ENCODE data around the gene CATSPERD.

Gene CATSPERD

DNA sequence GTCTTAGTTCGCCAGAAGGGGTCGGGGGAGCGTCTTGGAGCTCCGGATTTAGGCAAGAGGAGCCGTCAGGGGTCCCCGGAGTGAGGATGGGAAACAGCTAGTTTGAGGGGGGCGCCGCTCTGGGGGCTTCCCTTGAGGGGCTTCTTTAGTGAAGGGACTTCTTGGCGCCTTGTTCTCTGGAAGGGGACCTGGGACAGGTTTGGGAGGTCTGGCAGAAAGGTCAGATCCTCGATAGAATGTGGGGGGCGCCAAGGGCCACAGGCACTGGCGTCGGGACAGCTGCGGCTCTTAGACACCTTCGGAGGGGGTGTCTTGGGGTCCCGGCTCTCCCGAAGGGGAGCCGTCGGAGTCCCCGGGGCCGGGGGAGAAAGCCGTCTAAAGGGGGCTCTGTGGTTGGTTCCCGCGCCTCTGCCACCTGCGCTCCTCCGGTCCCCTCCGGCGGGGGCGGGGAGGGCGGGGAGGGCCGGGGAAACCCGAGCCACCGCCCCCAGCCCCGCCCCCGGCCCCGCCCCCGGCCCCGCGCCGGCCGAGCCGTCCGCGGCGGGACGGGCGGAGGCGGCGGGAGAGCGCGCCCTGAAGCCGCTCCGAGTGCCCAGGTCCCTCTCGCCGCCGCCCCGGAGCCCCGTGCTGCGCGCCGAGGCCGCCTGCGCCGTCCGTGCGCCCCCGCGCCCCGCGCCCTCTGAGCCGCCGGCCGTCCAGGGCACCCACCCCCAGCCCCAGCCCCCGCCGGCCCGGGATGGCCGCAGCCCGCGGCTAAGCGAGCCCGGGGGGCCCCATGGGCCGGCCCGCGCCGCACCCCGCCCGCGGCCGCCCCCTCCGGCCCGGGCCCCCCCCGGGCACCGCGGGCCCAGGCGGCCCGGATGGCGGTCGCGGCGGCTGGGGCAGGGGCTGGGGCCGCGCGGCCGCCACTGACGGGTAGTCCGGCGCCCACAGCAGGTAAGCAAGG lies 84.4 kb downstream of the CATSPERD start, which contains the start of gene NRTN:
NRTN (plus strand) TSS at position 552 of the 946 bp plus-strand sequence. CDS start 19,099 bp downstream, outside the sequence.
- peak; percentile 10 for DNase-seq (ENCODE audit: low spot score)

DNA sequence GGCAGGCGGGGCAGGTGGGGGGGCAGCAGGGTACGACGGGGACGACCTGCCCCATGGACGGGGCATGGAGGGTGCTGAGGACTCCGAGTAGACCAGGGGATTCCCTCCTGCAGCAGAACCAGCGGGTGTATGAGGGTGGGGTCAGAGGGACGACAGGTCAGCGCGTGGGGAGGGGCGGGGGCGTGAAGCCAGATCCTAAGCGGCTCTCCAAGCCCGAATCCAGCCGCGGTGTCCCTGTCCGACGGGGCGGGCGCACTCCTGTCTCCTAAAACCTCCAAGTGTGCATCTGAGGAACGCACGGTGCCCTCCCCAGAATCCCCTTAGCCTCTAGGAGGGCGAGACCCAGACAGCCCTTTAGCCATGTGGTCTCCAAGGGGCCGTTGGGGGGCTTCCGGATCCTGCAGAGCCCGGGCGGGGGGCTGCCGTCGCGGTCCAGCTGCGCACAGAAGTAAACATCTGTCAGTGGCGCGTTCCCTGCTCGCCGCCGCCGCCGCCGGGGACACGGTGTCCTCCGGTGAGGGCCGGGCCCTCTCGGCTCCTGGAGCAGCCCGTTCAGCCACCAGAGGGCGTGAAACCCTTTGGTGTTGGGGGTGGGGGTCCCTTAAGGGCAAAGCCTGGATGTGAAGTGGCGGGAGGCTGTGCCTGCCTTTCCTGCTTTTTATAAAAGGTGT lies 85.2 kb downstream of the CATSPERD start:
- peak; percentile 67 for DNase-seq (ENCODE audit: low spot score)

DNA sequence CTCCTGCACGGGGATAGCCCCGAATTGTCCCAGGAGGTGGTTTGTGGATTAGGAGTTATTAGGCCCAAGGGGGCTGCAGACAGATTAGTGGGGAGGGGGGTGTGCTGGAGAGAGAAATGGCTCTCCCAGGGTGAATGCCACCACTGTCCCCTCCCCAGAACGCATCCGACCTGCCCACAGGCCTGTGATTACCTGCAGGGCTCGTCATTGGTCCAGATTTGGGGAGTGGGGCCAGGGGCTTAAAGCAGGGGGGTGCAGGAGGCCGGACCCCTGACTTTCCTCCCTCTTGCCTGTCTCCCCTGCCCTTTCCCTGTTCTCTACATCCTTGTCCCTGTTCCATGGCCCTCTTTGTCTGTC lies 85.7 kb downstream of the CATSPERD start:
- DNase-seq (ENCODE audit: low spot score): no peak

DNA sequence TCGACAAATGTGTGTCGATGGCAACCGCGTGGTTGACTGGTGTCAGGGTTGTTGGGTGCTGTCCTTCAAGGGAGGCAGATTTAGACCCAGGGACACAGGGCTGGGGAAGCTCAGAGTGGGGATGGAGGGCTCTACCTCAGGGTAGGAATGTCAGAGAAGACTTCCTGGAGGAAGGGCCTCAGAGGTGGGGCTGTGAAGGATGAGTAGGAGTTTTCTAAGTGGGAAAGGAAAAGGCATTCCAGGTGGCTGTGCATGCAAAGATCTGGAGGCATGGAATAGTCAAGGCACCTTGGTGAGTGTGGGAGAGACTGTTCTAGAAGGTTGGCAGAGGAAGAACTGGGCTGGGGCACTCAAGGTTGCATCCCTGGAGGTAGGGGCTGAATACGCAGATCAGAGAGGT lies 86.5 kb downstream of the CATSPERD start:
- DNase-seq (ENCODE audit: low spot score): no peak

DNA sequence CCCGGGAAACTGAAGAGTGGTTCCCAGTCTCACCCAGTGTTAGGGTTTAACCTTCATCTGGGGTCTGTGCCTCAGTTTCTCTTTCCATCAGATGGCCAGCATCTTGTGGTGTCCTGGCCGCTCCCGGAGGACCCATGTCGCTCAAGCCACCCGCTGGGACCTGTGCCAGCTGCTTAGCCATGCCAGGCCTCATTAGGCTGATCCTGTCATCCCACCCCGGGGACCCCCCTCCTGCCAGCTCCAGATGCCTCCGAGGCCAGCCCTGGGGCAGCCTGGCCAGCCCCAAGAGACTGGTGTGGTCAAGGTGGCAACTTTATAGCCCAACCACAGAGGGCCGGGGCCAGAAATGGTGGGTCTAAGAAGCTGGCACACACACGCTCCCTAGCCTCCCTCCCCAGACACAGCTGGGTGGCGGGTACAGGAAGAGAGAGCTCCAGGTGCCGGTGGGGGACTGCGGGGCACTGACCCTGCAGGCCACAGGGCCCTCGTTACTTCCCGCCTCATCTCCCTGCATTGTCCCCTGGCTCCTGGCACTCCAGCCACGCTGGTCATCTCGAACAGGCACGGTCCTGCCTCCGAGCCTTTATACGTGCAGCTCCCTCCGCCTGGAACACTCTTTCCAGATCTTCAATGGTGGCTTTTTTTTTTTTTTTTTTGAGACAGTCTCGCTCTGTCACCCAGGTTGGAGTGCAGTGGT lies 87.8 kb downstream of the CATSPERD start:
- DNase-seq (ENCODE audit: low spot score): no peak

DNA sequence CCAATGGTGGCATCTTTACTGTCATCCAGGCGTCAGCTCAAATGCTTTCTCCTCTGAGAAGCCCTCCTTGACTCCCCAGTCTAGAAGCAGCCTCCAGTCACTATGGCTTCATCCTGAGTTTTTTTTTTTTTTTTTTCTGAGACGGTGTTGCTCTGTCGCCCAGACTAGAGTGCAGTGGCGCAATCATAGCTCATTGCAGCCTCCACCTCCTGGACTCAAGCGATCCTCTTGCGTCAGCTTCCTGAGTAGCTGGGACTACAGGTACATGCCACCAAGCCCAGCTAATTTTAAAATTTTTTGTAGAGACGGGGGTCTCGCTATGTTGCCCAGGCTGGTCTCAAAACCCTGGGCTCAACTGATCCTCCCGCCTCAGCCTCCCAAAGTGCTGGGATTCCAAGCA lies 88.6 kb downstream of the CATSPERD start:
- no peak for DNase-seq (ENCODE audit: low spot score)

DNA sequence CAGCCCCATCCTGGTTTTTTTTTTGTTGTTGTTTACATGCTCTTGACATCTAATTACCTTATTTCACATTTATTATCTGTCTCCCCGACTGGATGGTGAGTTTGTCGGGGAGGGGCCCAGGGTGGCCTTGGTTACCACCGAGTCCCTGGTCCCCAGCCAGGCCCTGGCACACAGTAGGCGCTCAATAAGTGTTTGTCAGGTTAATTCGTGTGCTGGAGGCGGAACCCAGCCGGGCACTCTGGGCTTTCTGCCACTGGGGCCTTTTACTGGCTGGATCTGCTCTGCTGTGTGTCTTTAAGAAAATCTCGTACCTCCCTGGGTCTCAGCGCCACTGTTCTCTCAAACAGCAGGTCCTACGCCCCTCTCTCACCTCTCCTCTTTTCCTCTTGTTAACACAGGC lies 89.0 kb downstream of the CATSPERD start:
- DNase-seq (ENCODE audit: low spot score): no peak

DNA sequence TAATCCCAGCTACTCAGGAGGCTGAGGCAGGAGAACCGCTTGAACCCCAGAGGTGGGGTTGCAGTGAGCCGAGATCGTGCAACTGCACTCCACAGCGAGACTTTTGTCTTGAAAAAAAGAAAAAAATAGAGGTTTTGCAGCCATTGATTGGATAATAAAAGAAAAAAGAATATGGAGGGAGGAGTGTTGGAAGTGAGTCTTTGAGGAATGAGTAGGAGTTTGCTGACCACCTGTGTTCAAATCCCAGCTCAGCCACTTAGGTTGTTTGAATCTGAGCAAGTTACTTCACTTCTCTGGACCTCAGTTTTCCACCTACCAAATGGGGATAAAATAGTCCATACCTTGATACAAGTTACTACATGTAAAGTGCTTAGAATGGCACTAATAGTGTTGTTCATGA lies 90.7 kb downstream of the CATSPERD start:
- DNase-seq (ENCODE audit: low spot score): no peak

DNA sequence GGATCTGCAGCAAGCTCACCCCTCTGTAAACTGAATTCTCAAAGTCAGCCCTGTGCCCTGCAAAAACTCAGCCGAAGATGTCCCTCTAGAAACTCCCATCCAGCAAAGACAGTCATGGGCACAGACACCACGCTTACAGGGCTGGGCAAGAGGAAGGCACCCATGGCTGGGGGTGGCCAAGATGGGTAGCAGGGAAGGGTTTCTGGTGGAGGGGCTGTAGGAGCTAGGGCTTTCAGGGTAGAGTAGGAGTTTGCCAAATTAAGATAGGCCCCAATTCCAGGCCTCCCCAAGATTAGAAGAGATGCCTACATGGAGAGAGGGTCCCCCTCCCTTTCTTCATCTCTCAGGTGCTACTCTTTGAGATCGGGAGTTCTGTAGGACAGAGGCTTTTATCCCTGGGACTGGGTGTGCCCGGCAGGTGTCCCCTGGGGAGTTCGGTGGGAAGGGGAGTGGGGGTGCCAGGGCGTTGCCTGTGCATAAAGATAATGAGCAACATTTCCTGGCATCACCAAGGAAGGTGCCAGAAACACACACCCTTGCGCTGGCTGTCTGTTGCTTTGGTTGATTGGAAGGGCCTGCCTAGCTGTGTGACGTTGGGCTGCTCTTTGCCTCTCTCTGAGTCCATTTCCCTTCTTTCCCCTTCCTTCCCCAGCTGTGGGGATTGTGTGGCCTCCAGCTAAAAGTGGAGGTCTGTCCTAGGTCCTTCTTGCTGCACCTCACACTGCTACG lies 93.8 kb downstream of the CATSPERD start:
- no peak for DNase-seq (ENCODE audit: low spot score)

DNA sequence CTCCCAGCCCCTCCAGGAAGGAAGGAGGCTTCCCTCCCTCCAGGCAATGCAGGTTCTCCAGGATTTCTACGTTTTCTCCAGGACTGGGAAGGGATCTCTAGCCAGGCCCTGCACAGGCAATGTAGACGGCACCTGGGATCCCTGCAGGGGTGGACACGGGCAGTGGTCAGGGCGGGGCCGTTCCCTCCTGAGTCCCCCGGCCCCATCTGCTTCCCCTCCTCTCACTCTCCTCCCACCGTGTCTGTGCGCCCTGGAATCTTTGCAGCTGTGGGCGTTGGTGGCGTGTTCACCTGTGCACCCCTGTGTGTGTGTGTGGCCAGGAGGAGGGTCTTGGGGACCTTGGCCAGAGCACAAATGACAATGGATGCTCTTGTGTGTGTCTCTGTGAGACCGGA lies 94.4 kb downstream of the CATSPERD start:
- no peak for DNase-seq (ENCODE audit: low spot score)

DNA sequence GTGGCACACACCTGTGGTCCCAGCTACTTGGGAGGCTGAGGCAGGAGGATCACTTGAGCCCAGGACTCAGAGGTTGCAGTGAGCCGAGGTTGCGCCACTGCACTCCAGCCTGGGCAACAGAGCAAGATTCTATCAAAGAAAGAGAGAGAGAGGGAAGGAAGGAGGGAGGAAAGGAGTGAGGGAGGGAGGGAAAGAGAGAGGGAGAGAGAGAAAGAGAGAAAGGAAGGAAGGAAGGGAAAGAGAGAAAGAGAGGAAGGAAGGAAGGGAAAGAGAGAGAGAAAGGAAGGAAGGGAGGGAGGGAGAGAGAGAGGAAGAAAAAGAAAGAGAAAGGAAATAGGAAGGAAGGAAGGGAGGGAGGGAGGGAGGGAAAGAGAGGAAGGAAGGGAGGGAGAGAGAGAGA lies 96.8 kb downstream of the CATSPERD start:
- no peak for DNase-seq (ENCODE audit: low spot score)

DNA sequence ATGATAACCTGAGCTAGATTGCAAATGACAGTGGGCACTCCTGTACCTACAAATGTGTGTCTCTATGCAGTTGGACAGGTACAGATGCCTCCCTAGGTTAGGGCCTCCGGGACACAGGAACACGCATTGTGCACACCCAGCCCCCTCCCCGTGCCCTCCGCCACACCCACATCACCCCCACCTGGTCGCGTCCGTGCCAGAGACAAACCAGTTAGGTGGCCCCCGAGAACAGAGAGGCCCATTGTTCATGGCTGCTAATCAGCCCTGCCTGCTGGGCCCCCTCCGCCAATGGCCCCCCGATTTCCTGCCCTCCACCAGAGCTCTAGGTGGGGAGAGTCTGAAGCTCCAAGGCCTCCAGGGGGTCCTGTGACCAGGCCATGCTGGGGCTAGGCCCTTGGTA lies 98.2 kb downstream of the CATSPERD start:
- DNase-seq (ENCODE audit: low spot score): no peak

DNA sequence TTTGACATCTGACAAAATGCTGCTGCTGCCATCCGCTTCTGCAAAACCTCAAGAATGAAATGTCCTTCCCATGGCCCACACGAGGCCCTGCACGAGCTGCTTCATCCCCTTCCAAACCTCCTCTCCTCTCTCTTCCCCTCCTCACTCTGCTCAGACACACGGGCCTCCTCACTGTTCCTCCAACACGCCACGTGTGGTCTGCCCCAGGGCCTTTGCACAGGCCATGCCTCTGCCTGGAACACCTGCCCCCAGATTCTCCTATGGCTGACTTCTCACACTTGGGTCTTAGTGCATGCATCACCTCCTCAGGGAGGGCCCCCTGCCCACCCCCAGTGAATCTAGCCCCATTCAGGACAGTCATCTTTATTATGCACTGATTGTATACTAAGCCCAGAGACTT lies 100.3 kb downstream of the CATSPERD start:
- no peak for DNase-seq (ENCODE audit: low spot score)

DNA sequence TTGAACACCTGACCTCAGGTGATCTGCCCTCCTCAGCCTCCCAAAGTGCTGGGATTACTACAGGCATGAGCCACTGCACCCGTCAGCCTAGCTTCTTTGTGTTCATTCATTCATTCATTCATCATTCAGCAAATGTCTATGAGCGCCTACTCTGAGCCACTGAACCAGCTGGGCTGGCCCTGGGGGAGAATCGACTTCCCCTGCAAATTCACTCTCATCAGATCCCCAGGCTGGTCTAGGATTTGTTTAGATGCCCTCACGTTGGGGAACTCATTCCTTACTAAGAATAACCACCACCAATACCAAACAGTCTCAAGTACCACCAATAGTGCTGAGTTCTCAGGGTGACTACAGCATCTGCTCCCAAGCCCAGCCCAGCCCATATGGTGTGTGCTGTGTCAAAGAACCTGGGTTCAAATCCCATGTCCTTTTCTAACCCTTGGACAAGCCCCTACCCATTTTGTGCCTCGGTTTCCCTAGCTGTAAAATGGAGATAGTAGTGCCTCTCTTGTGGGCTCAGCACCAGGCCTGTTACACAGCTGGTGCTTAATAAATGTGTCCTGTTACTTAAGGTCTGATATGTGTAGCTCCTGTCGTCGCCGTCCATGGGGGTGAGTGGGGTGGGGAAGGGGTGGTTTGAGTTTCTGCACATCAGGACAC lies 101.2 kb downstream of the CATSPERD start:
- DNase-seq (ENCODE audit: low spot score): no peak

DNA sequence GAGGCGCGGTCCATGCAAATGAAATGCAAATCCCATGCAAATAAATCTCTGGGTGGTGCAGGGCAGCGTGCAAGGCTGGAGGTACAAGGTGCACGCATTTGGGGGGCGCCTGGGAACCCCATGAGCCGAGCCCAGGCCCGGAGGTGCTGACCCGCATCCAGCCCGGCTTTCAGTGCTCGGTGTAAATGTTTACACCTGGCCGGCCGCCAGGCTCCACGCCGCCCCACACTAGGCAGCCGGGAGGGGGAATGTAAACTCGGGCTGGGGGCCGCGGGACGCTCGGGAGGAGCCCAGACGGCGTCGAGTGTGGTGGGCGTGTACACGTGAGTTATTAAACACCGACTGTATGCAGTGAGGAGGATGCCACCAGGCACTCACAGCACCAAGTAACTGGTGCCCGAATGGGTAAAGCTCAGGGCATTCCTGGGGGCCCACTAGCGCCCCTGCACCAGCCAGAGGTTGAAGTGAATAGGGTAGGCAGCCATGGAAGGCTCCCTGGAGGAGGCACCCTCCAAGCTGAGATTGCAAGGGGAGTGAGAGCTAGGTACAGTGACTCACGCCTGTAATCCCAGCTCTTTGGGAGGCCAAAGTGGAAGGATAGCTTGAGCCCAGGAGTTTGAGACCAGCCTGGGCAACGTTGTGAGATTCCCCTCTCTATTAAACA lies 101.9 kb downstream of the CATSPERD start:
- DNase-seq (ENCODE audit: low spot score): no peak

DNA sequence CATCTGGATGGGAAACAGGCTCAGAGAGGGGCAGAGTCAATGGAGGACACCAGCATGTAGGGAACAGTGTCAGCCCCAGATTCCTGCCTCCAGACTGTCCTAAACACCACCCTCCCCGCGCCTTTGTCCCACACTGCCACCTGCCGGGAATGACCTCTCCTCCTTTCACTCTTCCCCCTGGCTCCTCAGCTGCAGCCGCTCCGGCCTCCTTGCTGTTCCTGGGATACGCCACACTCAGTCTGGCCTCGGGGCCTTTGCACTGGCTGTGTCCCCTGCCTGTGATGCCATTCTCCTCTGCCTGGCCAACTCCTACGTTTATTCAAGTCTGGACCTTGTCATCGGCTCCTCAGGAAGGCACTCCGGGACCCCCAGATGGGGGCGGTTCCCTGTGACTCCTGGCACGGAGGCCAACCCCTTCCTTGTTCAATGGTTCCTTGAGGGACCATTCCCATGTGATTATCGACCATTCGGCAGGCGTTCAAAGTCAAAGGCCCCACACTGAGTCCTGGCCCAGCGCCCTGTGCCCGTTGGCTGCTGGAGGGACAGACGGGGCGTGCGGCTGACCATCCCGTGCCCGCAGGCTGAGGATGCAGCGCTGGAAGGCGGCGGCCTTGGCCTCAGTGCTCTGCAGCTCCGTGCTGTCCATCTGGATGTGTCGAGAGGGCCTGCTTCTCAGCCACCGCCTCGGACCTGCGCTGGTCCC lies 103.3 kb downstream of the CATSPERD start:
- peak; percentile 35 for DNase-seq (ENCODE audit: low spot score)

DNA sequence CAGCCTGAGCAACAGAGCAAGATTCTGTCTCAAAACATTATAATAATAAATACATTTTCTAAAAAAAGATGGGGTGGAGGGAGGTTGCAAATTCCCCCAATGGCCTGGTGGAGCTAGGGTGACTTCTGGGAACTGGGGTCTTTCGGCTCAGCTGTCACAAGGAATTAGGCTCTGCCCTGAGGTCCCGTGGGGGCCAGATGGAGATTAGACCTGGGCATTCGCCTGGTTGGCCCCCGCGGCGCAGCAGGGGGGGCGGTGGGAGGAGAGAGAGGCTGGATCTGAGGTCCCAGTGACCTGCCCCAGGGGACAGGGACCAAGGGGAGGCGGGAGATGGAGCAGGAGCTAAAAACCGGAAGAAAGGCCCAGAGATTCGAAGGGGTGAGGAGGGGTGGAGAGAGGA lies 104.3 kb downstream of the CATSPERD start:
- no peak for DNase-seq (ENCODE audit: low spot score)

DNA sequence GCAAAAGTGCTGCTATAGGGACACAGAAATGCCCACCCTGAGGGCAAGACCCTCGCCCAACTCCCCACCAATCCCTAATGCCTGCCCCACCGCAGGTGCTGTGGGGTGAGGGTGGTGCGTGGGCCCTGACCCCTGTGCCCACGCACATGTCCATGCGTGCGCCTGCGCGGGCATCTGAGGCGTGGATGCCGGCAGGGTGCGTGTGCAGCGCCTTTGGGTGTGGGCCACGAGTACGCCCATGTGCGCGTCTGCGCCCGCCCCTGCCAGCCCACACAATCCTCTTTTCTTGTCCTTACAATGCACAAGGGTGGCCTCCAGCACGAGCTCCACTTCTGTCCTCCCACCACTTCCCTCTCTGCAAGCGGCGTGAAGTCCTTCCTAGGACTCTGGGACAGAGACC lies 104.7 kb downstream of the CATSPERD start:
- no peak for DNase-seq (ENCODE audit: low spot score)

DNA sequence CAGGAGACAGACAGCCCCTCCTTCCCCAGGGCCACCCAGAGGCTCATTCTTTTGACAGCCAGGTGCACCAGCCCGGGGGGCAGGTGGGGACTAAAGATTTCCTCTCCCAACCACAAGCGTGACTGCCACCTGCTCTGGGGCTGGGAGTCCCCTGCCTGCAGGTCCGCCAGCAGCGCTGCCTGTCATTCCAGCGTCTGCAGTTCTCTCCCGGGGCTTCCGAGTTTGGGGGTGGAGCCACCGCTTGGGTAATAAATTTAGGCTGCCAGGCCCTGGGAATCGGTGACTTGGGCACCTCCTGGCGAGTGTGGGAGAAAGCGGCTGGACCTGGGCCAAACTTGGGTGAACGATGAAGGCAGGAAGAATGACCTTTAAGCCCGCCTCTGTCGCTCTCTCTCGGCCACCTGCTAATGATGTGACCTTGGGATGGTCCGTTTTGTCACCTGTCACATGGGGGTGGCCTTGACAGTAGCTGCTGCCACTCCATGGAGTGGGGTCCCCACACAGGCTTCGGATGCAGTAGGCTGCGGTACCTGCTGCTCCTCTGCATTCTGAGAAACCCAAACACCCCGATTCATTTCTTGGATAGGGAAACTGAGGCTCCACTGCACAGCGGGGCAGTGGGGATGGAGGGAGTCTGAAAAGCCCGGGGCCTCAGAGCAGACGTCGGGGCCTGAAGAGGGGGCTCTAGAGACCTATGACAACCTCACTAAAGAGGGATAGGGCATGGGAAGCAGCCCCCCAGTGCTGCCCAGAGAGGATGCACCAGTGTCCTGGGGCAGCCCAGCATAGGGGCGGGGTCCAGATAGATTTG lies 106.3 kb downstream of the CATSPERD start:
- peak; percentile 12 for DNase-seq (ENCODE audit: low spot score)
